ENCODE measurements around the gene GARIN5B.

GARIN5B gene

GRCh38 chr19:55325172-55325571 is 37.9 kb downstream of the GARIN5B start, which contains the start of gene TMEM150B:
TMEM150B (minus strand) TSS chr19:55325341; CDS start chr19:55321036, 4,305 bp downstream.
- H3K4me3 ChIP-seq (ENCODE audit: low read length): no peak within 1 kb of the TSS
- no peak for TF ChIP-seq CTCF (conservative IDR thresholded peaks at IDR 0.05; ENCODE audit: low read depth, low read length)
- DNase-seq (ENCODE audit: low read depth): no peak

- no peak overlapping the region for H3K4me3 ChIP-seq (ENCODE audit: low read length)
- no peak for DNase-seq (ENCODE audit: low read depth)
- no peak for TF ChIP-seq CTCF (conservative IDR thresholded peaks at IDR 0.05; ENCODE audit: low read depth, low read length)
Measured at GRCh38 chr19:55324662-55325061, 38.4 kb downstream of the GARIN5B start.

DNA sequence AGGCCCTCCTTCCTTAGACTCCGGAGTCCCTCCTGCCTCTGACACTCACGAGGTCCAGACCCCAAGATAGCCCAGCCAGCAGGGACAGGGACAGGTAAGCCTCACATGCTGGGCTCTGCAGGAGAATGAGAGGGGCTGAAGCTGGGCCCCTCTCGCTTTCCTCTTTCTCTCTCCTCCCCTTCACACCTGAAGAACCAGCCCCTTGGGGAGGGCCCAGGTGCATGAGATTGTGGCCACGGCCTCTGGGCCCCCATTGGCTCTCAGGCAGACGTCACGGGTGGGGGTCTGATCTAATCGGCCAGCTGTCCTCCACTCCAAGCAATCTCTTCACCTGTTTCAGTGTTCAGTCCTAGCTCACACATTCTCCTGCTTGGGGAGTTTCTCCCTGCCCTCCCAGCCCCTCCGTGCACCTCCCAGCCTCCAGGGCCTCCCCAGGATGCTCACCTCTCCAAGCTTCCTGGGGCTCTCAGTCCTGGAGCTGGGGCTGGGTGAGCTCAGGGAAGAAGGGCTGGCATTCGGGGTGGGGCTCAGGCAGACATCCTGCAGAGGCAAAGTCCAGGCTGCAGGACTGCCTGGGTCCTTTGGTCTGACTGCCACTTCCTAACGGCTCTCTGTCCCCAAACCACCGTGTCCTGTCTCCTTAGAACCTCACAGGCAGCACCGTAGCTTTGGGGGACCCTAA is 40.7 kb downstream of the GARIN5B start:
- H3K4me3 ChIP-seq (ENCODE audit: low read length): no peak overlapping the region
- DNase-seq (ENCODE audit: low read depth): no peak
- no peak for TF ChIP-seq CTCF (conservative IDR thresholded peaks at IDR 0.05; ENCODE audit: low read depth, low read length)

GRCh38 chr19:55321466-55322137 is 41.5 kb downstream of the GARIN5B start:
- H3K4me3 ChIP-seq (ENCODE audit: low read length): no peak overlapping the region
- TF ChIP-seq CTCF (conservative IDR thresholded peaks at IDR 0.05; ENCODE audit: low read depth, low read length): no peak

DNA sequence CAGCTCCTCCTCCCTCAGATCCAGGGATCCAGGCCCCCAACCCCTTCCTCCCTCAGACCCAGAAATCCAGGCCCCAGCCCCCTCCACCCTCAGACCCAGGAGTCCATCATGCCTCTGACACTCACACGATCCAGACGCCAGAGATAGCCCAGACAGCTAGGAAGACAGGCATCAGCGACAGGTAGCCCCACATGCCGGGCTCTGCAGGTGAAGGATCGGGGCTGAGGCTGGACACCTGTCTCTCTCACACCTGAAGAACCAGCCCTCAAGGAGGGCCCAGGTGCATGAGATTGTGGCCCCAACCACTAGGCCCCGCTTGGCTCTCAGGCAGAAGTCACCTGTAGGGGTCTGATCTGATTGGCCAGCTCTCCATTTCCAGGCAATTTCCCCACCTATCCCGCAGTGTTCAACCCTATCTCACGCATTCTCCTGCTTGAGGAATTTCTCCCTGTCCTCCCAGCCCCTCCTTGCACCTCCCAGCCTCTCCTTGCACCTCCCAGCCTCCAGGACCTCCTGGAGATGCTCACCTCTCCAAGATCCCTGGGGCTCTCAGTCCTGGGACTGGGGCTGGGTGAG is 42.1 kb downstream of the GARIN5B start:
- DNase-seq (ENCODE audit: low read depth): no peak
- no peak for TF ChIP-seq CTCF (conservative IDR thresholded peaks at IDR 0.05; ENCODE audit: low read depth, low read length)
- no peak overlapping the region for H3K4me3 ChIP-seq (ENCODE audit: low read length)

More at GRCh38 chr19:55321466-55322137, 41.5 kb downstream of the GARIN5B start:
- no peak for DNase-seq (ENCODE audit: low read depth)

- no peak for DNase-seq (ENCODE audit: low read depth)
- peak overlapping the region; percentile 18 for H3K4me3 ChIP-seq (ENCODE audit: low read length)
- no peak for TF ChIP-seq CTCF (conservative IDR thresholded peaks at IDR 0.05; ENCODE audit: low read depth, low read length)
Measured at GRCh38 chr19:55319785-55320184, 43.3 kb downstream of the GARIN5B start.

Measured in retinal pigment epithelial cell (primary cell).